Transverse colon (tissue), 4 donors: ENCODE data around the gene ADGRB3.

Experiments used
- CTCF ChIP-seq, 5 experiments: fragments of 200-600 bp in 3 of 5; fragments of 450-650 bp in 2 of 5; sonication (generic) in 3 of 5; IDR thresholded peaks; 1 replicate in 2 of 5; 2 replicates in 3 of 5; pipeline ENCODE4 v1.5.1; 2016 to 2017; ENCODE audit warnings: antibody characterized with exemption in 5 of 5, inconsistent platforms in 3 of 5, mild to moderate bottlenecking in 2 of 5, moderate library complexity in 1 of 5
- EP300 ChIP-seq: sonication (generic); formaldehyde crosslinking; IDR thresholded peaks from one replicate; pipeline ENCODE4 v1.6.1; 2017; ENCODE audit warnings: antibody characterized with exemption, low read depth
- POLR2A ChIP-seq: fragments of 450-650 bp; IDR thresholded peaks from one replicate; pipeline ENCODE4 v1.6.1; 2016; ENCODE audit warnings: antibody characterized with exemption, mild to moderate bottlenecking, moderate library complexity
- POLR2AphosphoS5 ChIP-seq, 3 donors: sonication (generic); formaldehyde crosslinking; IDR thresholded peaks; one replicate each; pipeline ENCODE4 v1.6.1; 2016; ENCODE audit warnings: antibody characterized with exemption in 3 of 3

GRCh38 chr6:68975816-68976215 is 340.7 kb downstream of the ADGRB3 start:
- TF ChIP-seq CTCF (IDR thresholded peaks at IDR 0.05) (no peak), POLR2A (no peak), POLR2AphosphoS5 (IDR thresholded peaks at IDR 0.05) (no peak), EP300 (no peak)
